ENCODE measurements around the gene RPS15.
A peak's percentile ranks its signal among the peaks of the same experiment; 100 is the strongest.

GRCh38 chr19:1411255-1412191 lies 26.7 kb upstream of the RPS15 start:
- TF ChIP-seq, protein P1, sequence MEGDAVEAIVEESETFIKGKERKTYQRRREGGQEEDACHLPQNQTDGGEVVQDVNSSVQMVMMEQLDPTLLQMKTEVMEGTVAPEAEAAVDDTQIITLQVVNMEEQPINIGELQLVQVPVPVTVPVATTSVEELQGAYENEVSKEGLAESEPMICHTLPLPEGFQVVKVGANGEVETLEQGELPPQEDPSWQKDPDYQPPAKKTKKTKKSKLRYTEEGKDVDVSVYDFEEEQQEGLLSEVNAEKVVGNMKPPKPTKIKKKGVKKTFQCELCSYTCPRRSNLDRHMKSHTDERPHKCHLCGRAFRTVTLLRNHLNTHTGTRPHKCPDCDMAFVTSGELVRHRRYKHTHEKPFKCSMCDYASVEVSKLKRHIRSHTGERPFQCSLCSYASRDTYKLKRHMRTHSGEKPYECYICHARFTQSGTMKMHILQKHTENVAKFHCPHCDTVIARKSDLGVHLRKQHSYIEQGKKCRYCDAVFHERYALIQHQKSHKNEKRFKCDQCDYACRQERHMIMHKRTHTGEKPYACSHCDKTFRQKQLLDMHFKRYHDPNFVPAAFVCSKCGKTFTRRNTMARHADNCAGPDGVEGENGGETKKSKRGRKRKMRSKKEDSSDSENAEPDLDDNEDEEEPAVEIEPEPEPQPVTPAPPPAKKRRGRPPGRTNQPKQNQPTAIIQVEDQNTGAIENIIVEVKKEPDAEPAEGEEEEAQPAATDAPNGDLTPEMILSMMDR (IDR thresholded peaks at IDR 0.05): no peak
- TF ChIP-seq EP300 (IDR thresholded peaks at IDR 0.05): peak in 1 of 2 donors; percentile 33
- no peak for TF ChIP-seq POLR2A (IDR thresholded peaks at IDR 0.05)

Data from tibial nerve (tissue), 4 donors.